ENCODE data around the gene CACNB4. TPM values are rescaled to one million over a fixed set of nuclear protein-coding genes. Genes with fewer than 3 reads are reported as not detected.

Gene CACNB4
- total RNA-seq, 1 experiment from 2014 or later: 1.7 TPM

- no TSS peak for BruUV-seq (replicated peaks)
- Histone ChIP-seq H3K27me3 (ENCODE audit: control insufficient read depth, insufficient read depth, low read length) (no peaks in the 10 kb centered on the region; the same call in 1 of the 2 replicates), H3K4me3 (ENCODE audit: low read depth in 2 of 2, low read length in 2 of 2) (no peak overlapping the region), H3K9me3 (ENCODE audit: control insufficient read depth, insufficient read depth, low read depth, low read length) (no peaks in the 10 kb centered on the region), H3K36me3 (ENCODE audit: control insufficient read depth, insufficient read depth, low read length) (no peaks in the 10 kb centered on the region), H3K4me1 (ENCODE audit: control insufficient read depth, insufficient read depth, low read length) (no peaks in the 10 kb centered on the region), H3K27ac (ENCODE audit: low read length) (no peak overlapping the region)
- CTCF ChIA-PET: no interaction called here
- TF ChIP-seq POLR2AphosphoS5 (IDR thresholded peaks at IDR 0.05; ENCODE audit: low read depth, low read length) (no peak), TCF7L2 (IDR thresholded peaks at IDR 0.05; ENCODE audit: low read depth, low read length) (no peak), CTCF (IDR thresholded peaks at IDR 0.05) (no peak), SIN3A (IDR thresholded peaks at IDR 0.05; ENCODE audit: borderline replicate concordance, insufficient read depth, low read depth, low read length) (no peak), REST (IDR thresholded peaks at IDR 0.05; ENCODE audit: insufficient read depth in 1 of 2, low read depth in 2 of 2, low read length in 1 of 2) (no peak)
- ATAC-seq (no peak), DNase-seq (ENCODE audit: low read depth, low spot score) (no peak)
- in situ Hi-C loops (cut with HindIII; ENCODE audit: low pct_unique_long_range_greater_than_20kb, low sequenced_read_pairs) (no loop called here), intact Hi-C loops (cut with micrococcal nuclease; ENCODE audit: unreplicated experiment) (no loop called here)
- POLR2A ChIA-PET: no interaction called here
Measured at GRCh38 chr2:152088006-152088405, 10.8 kb downstream of the CACNB4 start.

- H3K9me3 ChIP-seq (ENCODE audit: control insufficient read depth, insufficient read depth, low read depth, low read length): no peaks in the 10 kb centered on the region
- POLR2A ChIA-PET: no interaction called here
- in situ Hi-C loops (cut with HindIII; ENCODE audit: low pct_unique_long_range_greater_than_20kb, low sequenced_read_pairs): no loop called here
- H3K36me3 ChIP-seq (ENCODE audit: control insufficient read depth, insufficient read depth, low read length): no peaks in the 10 kb centered on the region
- H3K27ac ChIP-seq (ENCODE audit: low read length): no peak overlapping the region
- no peaks in the 10 kb centered on the region; the same call in 1 of the 2 replicates for H3K27me3 ChIP-seq (ENCODE audit: control insufficient read depth, insufficient read depth, low read length)
- CTCF ChIA-PET: no interaction called here
- TF ChIP-seq TCF7L2 (IDR thresholded peaks at IDR 0.05; ENCODE audit: low read depth, low read length): no peak
- no peak for TF ChIP-seq CTCF (IDR thresholded peaks at IDR 0.05)
- no peak for TF ChIP-seq REST (IDR thresholded peaks at IDR 0.05; ENCODE audit: insufficient read depth in 1 of 2, low read depth in 2 of 2, low read length in 1 of 2)
- no peak for TF ChIP-seq POLR2AphosphoS5 (IDR thresholded peaks at IDR 0.05; ENCODE audit: low read depth, low read length)
- no peak for TF ChIP-seq SIN3A (IDR thresholded peaks at IDR 0.05; ENCODE audit: borderline replicate concordance, insufficient read depth, low read depth, low read length)
- intact Hi-C loops (cut with micrococcal nuclease; ENCODE audit: unreplicated experiment): no loop called here
- H3K4me1 ChIP-seq (ENCODE audit: control insufficient read depth, insufficient read depth, low read length): no peaks in the 10 kb centered on the region
- no peak overlapping the region for H3K4me3 ChIP-seq (ENCODE audit: low read depth in 2 of 2, low read length in 2 of 2)
- BruUV-seq (replicated peaks): no TSS peak
- ATAC-seq (no peak), DNase-seq (ENCODE audit: low read depth, low spot score) (no peak)
Measured at GRCh38 chr2:152086231-152086630, 12.6 kb downstream of the CACNB4 start.

Data from Panc1 (cell line).